Tibial artery (tissue), 4 donors: ENCODE data around the gene RASA3.

ENCODE experiments used
- DNase-seq, 2 donors: peaks; one replicate each; pipeline ENCODE4 v3.0.0-alpha.2; 2019
- H3K27ac ChIP-seq, 2 donors: fragments of 200-600 bp; sonication (generic) in 1 of 2; 1 replicate in 1 of 2; 2 replicates in 1 of 2; pipeline ENCODE4 v1.5.1; 2018 to 2019; ENCODE audit warnings: mild to moderate bottlenecking in 1 of 2
- H3K27me3 ChIP-seq, 2 donors: fragments of 200-600 bp; sonication (generic) in 1 of 2; one replicate each; pipeline versions ENCODE4 v1.5.1 to v1.6.0; 2016 to 2019
- H3K36me3 ChIP-seq, 3 donors: fragments of 200-600 bp; sonication (generic) in 2 of 3; one replicate each; pipeline ENCODE4 v1.5.1; 2016 to 2019; ENCODE audit warnings: mild to moderate bottlenecking in 2 of 3
- H3K4me1 ChIP-seq, 4 donors: fragments of 200-600 bp; sonication (generic) in 2 of 4; 1 replicate in 3 of 4; 2 replicates in 1 of 4; pipeline ENCODE4 v1.5.1; 2016 to 2019
- H3K4me3 ChIP-seq, 2 donors: fragments of 200-600 bp; sonication (generic) in 1 of 2; 1 replicate in 1 of 2; 2 replicates in 1 of 2; pipeline ENCODE4 v1.5.1; 2018 to 2019; ENCODE audit warnings: mild to moderate bottlenecking in 2 of 2
- H3K9me3 ChIP-seq, 3 donors: fragments of 200-600 bp; sonication (generic) in 1 of 3; one replicate each; pipeline ENCODE4 v1.5.1; 2016 to 2019
- CTCF ChIP-seq, 2 experiments: fragments of 200-600 bp in 1 of 2; fragments of 450-650 bp in 1 of 2; IDR thresholded peaks; one replicate each; pipeline ENCODE4 v1.5.1; 2017 to 2019; ENCODE audit warnings: antibody characterized with exemption in 2 of 2, mild to moderate bottlenecking in 1 of 2, moderate library complexity in 1 of 2
- intact Hi-C: fragments of 100-400 bp; cut with DNase I; formaldehyde crosslinking; loops from one replicate; pipeline ENCODE4 v1.15.0; 2023; ENCODE audit warnings: low total_unique reads

Gene RASA3

GRCh38 chr13:114025405-114025713 is 107.1 kb downstream of the RASA3 start:
- Histone ChIP-seq H3K27ac (no peak overlapping the region), H3K36me3 (peaks cover 13 to 42% (median 32%) of the 10 kb centered on the region in 3 donors)

GRCh38 chr13:114024603-114025404 is 107.6 kb downstream of the RASA3 start:
- peak in 1 of 2 donors; percentile 64 for DNase-seq
- intact Hi-C loops, result no loop called here
- peaks cover 0 to 23% (median 13%) of the 10 kb centered on the region in 4 donors for H3K4me1 ChIP-seq
- H3K27ac ChIP-seq, result no peak overlapping the region
- peaks cover 14 to 45% (median 34%) of the 10 kb centered on the region in 3 donors for H3K36me3 ChIP-seq
- no peaks in the 10 kb centered on the region for H3K9me3 ChIP-seq
- no peaks in the 10 kb centered on the region for H3K27me3 ChIP-seq
- no peak for TF ChIP-seq CTCF (IDR thresholded peaks at IDR 0.05)
- no peak overlapping the region for H3K4me3 ChIP-seq

More at GRCh38 chr13:114025405-114025713, 107.1 kb downstream of the RASA3 start:
- no peaks in the 10 kb centered on the region for H3K9me3 ChIP-seq
- no peak for TF ChIP-seq CTCF (IDR thresholded peaks at IDR 0.05)
- H3K27me3 ChIP-seq, result no peaks in the 10 kb centered on the region
- peak in 1 of 2 donors; percentile 31 for DNase-seq
- no peak overlapping the region for H3K4me3 ChIP-seq
- intact Hi-C loops, result no loop called here
- H3K4me1 ChIP-seq, result peaks cover 0 to 23% (median 13%) of the 10 kb centered on the region in 4 donors

- Histone ChIP-seq H3K4me3 (no peak overlapping the region), H3K4me1 (peaks cover 0 to 23% (median 13%) of the 10 kb centered on the region in 4 donors), H3K27ac (no peak overlapping the region), H3K27me3 (no peaks in the 10 kb centered on the region), H3K9me3 (no peaks in the 10 kb centered on the region), H3K36me3 (peaks cover 14 to 51% (median 41%) of the 10 kb centered on the region in 3 donors)
- no peak for TF ChIP-seq CTCF (IDR thresholded peaks at IDR 0.05)
- no peak for DNase-seq
- intact Hi-C loops, result no loop called here
These were observed 108.5 kb downstream of the RASA3 start for GRCh38 chr13:114023716-114024602.

- Histone ChIP-seq H3K36me3 (peaks cover 14 to 62% (median 52%) of the 10 kb centered on the region in 3 donors), H3K27ac (no peak overlapping the region), H3K4me1 (peaks cover 0 to 23% (median 13%) of the 10 kb centered on the region in 4 donors), H3K9me3 (no peaks in the 10 kb centered on the region), H3K4me3 (no peak overlapping the region), H3K27me3 (no peaks in the 10 kb centered on the region)
- intact Hi-C loops, result no loop called here
- peak in 1 of 2 donors; percentile 37 for DNase-seq
- TF ChIP-seq CTCF (IDR thresholded peaks at IDR 0.05), result no peak
These were observed 109.5 kb downstream of the RASA3 start for GRCh38 chr13:114022876-114023275.

- intact Hi-C loops, result no loop called here
- DNase-seq, result peak in 1 of 2 donors; percentile 23
- Histone ChIP-seq H3K9me3 (no peaks in the 10 kb centered on the region), H3K36me3 (peaks cover 14 to 68% (median 58%) of the 10 kb centered on the region in 3 donors), H3K27me3 (no peaks in the 10 kb centered on the region), H3K4me1 (peaks cover 0 to 17% (median 13%) of the 10 kb centered on the region in 4 donors), H3K27ac (no peak overlapping the region), H3K4me3 (no peak overlapping the region)
- TF ChIP-seq CTCF (IDR thresholded peaks at IDR 0.05), result no peak
These were observed 110.1 kb downstream of the RASA3 start for GRCh38 chr13:114022309-114022669.
